ENCODE measurements around the gene SPAAR.

SPAAR gene

GRCh38 chr9:35914301-35914807 lies 5.1 kb downstream of the SPAAR start:
- H3K27me3 ChIP-seq (ENCODE audit: insufficient read depth, low read length) = no peaks in the 10 kb centered on the region
- H4K20me1 ChIP-seq (ENCODE audit: insufficient read depth, low read length) = no peaks in the 10 kb centered on the region
- no peaks in the 10 kb centered on the region for H3K9me2 ChIP-seq (ENCODE audit: low read depth, low read length)
- no peak for TF ChIP-seq EZH2 (IDR thresholded peaks at IDR 0.05; ENCODE audit: borderline replicate concordance, low read length)
- no peak for TF ChIP-seq CTCF (IDR thresholded peaks at IDR 0.05; ENCODE audit: low read length)
- H3K36me3 ChIP-seq (ENCODE audit: insufficient read depth, low read length) = no peaks in the 10 kb centered on the region
- no peak overlapping the region for H3K4me3 ChIP-seq (ENCODE audit: low read depth, low read length, poor library complexity, severe bottlenecking)
- H3K9ac ChIP-seq (ENCODE audit: low read length) = no peak overlapping the region
- H3K4me2 ChIP-seq (ENCODE audit: low read length) = no peak overlapping the region
- H3K27ac ChIP-seq (ENCODE audit: low read depth, low read length, poor library complexity, severe bottlenecking) = no peak overlapping the region
- H3K4me1 ChIP-seq (ENCODE audit: insufficient read depth, low read length, severe bottlenecking) = no peaks in the 10 kb centered on the region
- no peak overlapping the region for H2AFZ ChIP-seq (ENCODE audit: low read length)
- no peaks in the 10 kb centered on the region for H3K79me2 ChIP-seq (ENCODE audit: insufficient read depth, low read length)
- no peaks in the 10 kb centered on the region for H3F3A ChIP-seq (ENCODE audit: insufficient read depth, low read length)
- H3K9me3 ChIP-seq (ENCODE audit: low read length) = no peaks in the 10 kb centered on the region

GRCh38 chr9:35915681-35916294 lies 6.5 kb downstream of the SPAAR start:
- Histone ChIP-seq H4K20me1 (ENCODE audit: insufficient read depth, low read length) (no peaks in the 10 kb centered on the region), H3K36me3 (ENCODE audit: insufficient read depth, low read length) (no peaks in the 10 kb centered on the region), H3K4me1 (ENCODE audit: insufficient read depth, low read length, severe bottlenecking) (no peaks in the 10 kb centered on the region), H3K4me3 (ENCODE audit: low read depth, low read length, poor library complexity, severe bottlenecking) (no peak overlapping the region), H3K27me3 (ENCODE audit: insufficient read depth, low read length) (no peaks in the 10 kb centered on the region), H3K9me2 (ENCODE audit: low read depth, low read length) (no peaks in the 10 kb centered on the region), H2AFZ (ENCODE audit: low read length) (no peak overlapping the region), H3K27ac (ENCODE audit: low read depth, low read length, poor library complexity, severe bottlenecking) (no peak overlapping the region), H3F3A (ENCODE audit: insufficient read depth, low read length) (no peaks in the 10 kb centered on the region), H3K4me2 (ENCODE audit: low read length) (no peak overlapping the region), H3K9ac (ENCODE audit: low read length) (no peak overlapping the region), H3K9me3 (ENCODE audit: low read length) (no peaks in the 10 kb centered on the region), H3K79me2 (ENCODE audit: insufficient read depth, low read length) (no peaks in the 10 kb centered on the region)
- TF ChIP-seq EZH2 (IDR thresholded peaks at IDR 0.05; ENCODE audit: borderline replicate concordance, low read length) = no peak
- no peak for TF ChIP-seq CTCF (IDR thresholded peaks at IDR 0.05; ENCODE audit: low read length)

DNA sequence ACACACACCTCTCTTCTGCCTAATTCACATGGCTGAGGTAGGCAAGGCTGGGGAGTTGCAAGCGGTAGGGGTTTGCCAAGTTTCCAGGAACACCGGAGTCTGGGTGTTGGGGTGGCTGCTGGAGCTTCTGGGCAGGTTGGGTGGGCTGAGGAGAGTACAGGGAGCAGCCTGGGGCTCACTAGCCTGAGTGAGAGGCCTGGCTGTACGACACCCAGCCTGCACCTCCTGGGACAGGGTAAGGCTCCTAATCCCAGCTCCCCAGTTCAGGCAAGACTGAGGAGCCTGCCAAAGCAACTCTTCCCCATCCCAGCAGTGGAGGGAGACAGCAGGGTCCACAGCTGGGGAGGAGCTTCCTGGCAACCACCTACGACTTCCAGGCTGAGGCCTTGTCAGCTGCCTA lies 8.0 kb downstream of the SPAAR start:
- no peaks in the 10 kb centered on the region for H4K20me1 ChIP-seq (ENCODE audit: insufficient read depth, low read length)
- H3K27me3 ChIP-seq (ENCODE audit: insufficient read depth, low read length) = no peaks in the 10 kb centered on the region
- H3K9me3 ChIP-seq (ENCODE audit: low read length) = no peaks in the 10 kb centered on the region
- no peak overlapping the region for H2AFZ ChIP-seq (ENCODE audit: low read length)
- H3K4me2 ChIP-seq (ENCODE audit: low read length) = no peak overlapping the region
- no peak overlapping the region for H3K27ac ChIP-seq (ENCODE audit: low read depth, low read length, poor library complexity, severe bottlenecking)
- no peaks in the 10 kb centered on the region for H3F3A ChIP-seq (ENCODE audit: insufficient read depth, low read length)
- no peak overlapping the region for H3K9ac ChIP-seq (ENCODE audit: low read length)
- no peaks in the 10 kb centered on the region for H3K79me2 ChIP-seq (ENCODE audit: insufficient read depth, low read length)
- H3K4me3 ChIP-seq (ENCODE audit: low read depth, low read length, poor library complexity, severe bottlenecking) = no peak overlapping the region
- H3K36me3 ChIP-seq (ENCODE audit: insufficient read depth, low read length) = no peaks in the 10 kb centered on the region
- no peaks in the 10 kb centered on the region for H3K9me2 ChIP-seq (ENCODE audit: low read depth, low read length)
- TF ChIP-seq CTCF (IDR thresholded peaks at IDR 0.05; ENCODE audit: low read length) (no peak), EZH2 (IDR thresholded peaks at IDR 0.05; ENCODE audit: borderline replicate concordance, low read length) (no peak)
- no peaks in the 10 kb centered on the region for H3K4me1 ChIP-seq (ENCODE audit: insufficient read depth, low read length, severe bottlenecking)
